ENCODE measurements around the gene MX1.

Gene MX1

GRCh38 chr21:41432562-41433460 is 6.8 kb downstream of the MX1 start:
- no peak for DNase-seq

GRCh38 chr21:41433566-41433965 is 7.5 kb downstream of the MX1 start:
- no peak for DNase-seq

DNA sequence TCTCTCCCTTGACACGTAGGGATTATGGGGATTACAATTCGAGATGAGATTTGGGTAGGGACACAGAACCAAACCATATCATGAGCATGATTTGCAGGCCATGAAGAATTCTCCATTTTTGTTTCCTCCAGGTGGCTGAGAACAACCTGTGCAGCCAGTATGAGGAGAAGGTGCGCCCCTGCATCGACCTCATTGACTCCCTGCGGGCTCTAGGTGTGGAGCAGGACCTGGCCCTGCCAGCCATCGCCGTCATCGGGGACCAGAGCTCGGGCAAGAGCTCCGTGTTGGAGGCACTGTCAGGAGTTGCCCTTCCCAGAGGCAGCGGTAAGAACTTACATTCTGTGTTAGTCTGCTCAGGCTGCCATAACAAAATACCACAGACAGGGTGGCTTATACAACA is 9.7 kb downstream of the MX1 start:
- DNase-seq: no peak

DNA sequence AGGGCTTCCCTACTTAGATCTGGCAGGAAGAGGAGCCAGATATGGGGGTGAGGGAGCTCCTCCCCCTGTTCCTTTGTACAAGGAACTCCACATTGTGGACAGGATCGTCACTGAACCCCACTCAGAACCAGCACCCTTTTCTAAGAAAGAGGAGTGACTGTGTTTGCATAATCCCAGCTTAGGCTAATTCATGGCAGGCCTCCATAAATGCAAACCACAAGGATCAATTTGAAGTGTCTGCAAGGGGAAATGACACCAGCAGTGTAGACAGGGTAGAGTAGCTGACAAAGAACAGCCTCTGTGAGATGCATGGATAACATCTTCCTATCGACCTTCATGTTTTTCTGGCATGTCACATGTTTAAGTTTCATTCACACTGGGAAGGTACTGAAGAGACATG is 11.7 kb downstream of the MX1 start:
- DNase-seq: no peak

GRCh38 chr21:41438425-41439113 is 12.5 kb downstream of the MX1 start:
- no peak for DNase-seq

- no peak for DNase-seq
Measured at GRCh38 chr21:41439248-41439647, 13.2 kb downstream of the MX1 start.

GRCh38 chr21:41441546-41441945 is 15.5 kb downstream of the MX1 start:
- no peak for DNase-seq

DNA sequence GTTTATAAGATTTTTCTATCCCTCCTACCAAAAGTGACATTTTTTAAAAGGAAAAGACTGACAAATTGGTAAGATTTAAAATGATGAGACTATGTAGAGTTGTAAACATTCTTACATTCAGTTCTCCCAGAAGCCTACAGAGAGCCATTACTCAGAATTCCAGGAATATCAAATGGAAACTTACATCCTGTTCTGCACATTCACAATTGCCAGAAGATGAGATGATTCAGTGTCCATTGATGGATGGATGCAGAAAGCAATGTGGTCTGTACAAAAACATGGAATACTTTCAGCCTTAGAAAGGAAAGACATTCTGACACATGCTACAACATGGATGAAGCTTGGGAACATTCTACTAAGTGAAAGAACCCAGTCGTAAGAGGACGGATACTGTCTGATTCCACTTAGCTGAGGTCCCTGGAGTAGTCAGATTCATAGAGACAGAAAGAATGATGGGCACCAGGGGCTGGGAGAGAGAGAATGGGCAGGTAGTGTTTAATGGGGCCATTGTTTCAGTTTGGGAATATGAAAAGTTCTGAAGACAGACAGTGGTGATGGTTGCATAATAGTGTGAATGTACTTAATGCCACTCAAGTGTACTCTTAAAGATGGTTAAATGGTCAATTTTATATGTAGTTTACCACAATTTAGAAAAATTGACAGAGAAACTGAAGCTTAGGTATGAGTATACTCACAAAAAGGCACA is 16.6 kb downstream of the MX1 start:
- no peak for DNase-seq

GRCh38 chr21:41443562-41443961 is 17.5 kb downstream of the MX1 start:
- no peak for DNase-seq

- DNase-seq: no peak
Measured at GRCh38 chr21:41444703-41445464, 18.8 kb downstream of the MX1 start.

DNA sequence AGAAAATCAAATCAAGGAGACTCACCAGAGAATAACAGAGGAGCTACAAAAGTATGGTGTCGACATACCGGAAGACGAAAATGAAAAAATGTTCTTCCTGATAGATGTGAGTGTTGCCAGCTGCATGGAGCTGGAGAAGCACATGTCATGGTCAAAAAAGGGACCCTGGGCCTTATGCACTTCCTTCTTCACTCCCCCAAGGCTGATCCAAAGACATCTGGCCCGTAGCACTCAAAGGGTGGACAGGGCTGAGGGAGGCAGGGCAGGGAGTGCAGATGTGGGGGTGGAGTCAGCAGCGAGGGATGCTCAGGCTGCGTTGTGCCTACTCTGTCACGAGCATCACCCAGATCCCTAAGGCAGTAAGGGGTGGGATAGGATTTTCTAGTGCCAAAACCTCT is 19.4 kb downstream of the MX1 start:
- DNase-seq: no peak

DNA sequence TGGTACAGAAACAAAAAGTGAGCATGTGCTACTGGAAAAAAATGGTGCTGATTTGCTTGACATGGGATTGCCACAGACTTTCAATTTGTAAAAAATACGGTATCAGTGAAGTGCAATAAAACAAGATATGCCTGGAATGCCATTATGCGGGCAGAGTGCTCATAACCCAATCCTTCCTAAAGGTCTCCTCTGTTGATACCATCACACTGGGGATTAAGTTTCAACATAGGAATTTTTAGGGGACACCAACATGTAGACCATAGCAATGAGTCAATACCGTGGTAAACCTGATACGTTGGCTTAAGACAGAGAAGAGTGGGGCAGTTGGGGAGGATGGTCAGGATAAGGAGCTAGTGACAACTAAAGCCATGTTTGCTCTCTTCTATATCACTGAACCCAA is 20.5 kb downstream of the MX1 start:
- no peak for DNase-seq

GRCh38 chr21:41447356-41447755 is 21.3 kb downstream of the MX1 start:
- no peak for DNase-seq

DNA sequence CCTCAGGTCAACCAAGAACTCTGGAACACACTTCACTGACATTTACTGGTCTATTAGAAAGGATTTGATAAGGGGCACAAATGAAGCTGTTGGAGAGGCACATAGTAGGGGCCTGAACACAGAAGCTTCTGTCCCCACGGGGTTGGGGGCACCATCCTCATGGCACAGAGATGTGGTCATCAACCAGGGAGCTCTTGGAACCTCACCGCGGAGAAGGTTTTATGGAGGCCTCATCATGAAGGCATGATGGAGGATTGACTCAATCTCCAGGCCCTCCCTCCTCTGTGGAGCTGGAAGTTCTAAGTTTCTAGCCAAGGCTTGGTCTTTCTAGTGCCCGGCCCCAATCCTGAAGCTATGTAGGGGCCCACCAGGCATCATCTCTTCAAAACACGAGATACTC is 23.6 kb downstream of the MX1 start:
- DNase-seq: no peak

GRCh38 chr21:41451753-41452676 is 26.0 kb downstream of the MX1 start:
- DNase-seq: no peak

DNA sequence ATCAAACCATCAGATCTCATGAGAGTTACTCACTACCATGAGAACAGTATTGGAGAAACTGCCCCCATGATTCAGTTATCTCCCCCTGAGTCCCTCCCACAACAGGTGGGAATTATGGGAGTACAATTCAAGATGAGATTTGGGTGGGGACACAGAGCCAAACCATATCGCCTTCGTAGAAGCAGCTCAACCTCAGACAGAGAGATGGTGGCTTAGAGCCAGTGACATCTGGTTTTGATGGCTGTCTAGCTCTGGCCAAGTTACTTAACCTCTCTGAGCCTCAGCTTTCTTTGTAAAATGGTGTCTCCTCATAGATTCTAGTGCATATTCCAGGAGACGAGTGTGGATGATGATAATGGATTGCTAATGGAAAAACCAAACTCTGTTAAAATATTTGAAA is 27.2 kb downstream of the MX1 start:
- DNase-seq: no peak

DNA sequence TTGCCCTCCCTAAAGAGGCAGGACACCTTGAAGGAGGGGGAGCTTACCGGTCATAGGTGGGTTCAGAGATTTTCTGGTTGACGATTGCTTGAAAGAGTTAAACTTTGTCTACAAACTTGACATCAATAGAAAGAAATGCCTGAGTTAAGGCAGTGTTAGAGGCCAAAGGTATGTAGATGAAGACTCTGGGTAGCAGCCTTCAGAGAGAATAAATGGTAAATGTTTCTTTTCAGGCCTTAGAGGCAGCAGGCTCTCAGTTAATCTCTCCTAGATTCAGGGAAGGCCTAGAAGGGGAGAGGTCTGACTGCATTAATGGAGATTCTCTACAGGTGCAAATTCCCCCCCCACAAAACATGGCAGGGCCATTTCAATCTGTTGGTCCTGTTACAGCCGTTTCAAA is 27.7 kb downstream of the MX1 start:
- DNase-seq: no peak

DNA sequence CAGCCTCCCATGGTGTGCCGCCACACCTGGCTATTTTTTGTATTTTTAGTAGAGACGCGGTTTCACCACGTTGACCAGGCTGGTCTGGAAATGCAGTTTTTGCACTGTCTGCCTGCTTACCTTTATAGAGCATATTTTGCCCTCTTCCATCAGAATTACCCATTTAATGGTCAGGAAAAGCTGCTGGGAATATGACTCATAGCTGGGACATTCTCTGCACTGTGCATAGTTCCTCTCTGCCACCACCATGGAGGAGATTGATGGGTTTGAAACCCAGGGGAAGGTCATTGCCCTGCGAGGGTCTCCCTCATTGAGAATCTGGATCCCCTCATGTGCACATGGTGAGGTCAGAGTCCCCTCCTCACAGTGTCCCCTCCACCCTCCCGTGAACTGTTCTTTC is 32.1 kb downstream of the MX1 start:
- DNase-seq: no peak

DNA sequence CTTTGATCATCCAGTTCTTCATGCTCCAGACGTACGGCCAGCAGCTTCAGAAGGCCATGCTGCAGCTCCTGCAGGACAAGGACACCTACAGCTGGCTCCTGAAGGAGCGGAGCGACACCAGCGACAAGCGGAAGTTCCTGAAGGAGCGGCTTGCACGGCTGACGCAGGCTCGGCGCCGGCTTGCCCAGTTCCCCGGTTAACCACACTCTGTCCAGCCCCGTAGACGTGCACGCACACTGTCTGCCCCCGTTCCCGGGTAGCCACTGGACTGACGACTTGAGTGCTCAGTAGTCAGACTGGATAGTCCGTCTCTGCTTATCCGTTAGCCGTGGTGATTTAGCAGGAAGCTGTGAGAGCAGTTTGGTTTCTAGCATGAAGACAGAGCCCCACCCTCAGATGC is 32.5 kb downstream of the MX1 start:
- no peak for DNase-seq

GRCh38 chr21:41459884-41460534 is 34.0 kb downstream of the MX1 start:
- DNase-seq: no peak

All from OCI-M1 (cell line).